MM.1S (cell line): Measurements from ENCODE around the gene ABCG2.

Experiments used
- DNase-seq: peaks from one replicate; pipeline ENCODE4 v3.0.0-alpha.2; 2015
- H2AFZ ChIP-seq: fragments of 300-600 bp; sonication (generic); 2 replicates; pipeline ENCODE4 v1.6.0; 2016; ENCODE audit warnings: antibody characterized with exemption, low read length
- H3F3A ChIP-seq: fragments of 300-600 bp; sonication (generic); 2 replicates; pipeline ENCODE4 v1.6.1; 2016; ENCODE audit warnings: mild to moderate bottlenecking, antibody characterized with exemption, low read length, moderate library complexity, mixed read lengths; ENCODE audit not compliant: insufficient read depth
- H3K27ac ChIP-seq: fragments of 300-600 bp; sonication (generic); 2 replicates; pipeline ENCODE4 v1.5.1; 2016; ENCODE audit warnings: mild to moderate bottlenecking, low read length
- H3K27me3 ChIP-seq: fragments of 300-600 bp; sonication (generic); replicated peaks from 2 replicates; pipeline ENCODE4 v1.6.0; 2016; ENCODE audit warnings: low read length; ENCODE audit not compliant: insufficient read depth
- H3K36me3 ChIP-seq: fragments of 300-600 bp; sonication (generic); replicated peaks from 2 replicates; pipeline ENCODE4 v1.6.1; 2016; ENCODE audit warnings: mild to moderate bottlenecking, low read length, mixed read lengths; ENCODE audit not compliant: insufficient read depth
- H3K4me1 ChIP-seq: fragments of 300-600 bp; sonication (generic); 2 replicates; pipeline ENCODE4 v1.6.1; 2016; ENCODE audit warnings: low read length, mixed read lengths
- H3K4me2 ChIP-seq: fragments of 300-600 bp; sonication (generic); 2 replicates; pipeline ENCODE4 v1.6.0; 2016; ENCODE audit warnings: low read depth, low read length
- H3K4me3 ChIP-seq: fragments of 300-600 bp; sonication (generic); 2 replicates; pipeline ENCODE4 v1.5.1; 2016; ENCODE audit warnings: low read length, mixed read lengths
- H3K79me2 ChIP-seq: fragments of 300-600 bp; sonication (generic); 2 replicates; pipeline ENCODE4 v1.6.1; 2016; ENCODE audit warnings: mixed run types, low read length, mixed read lengths
- H3K9ac ChIP-seq: fragments of 300-600 bp; sonication (generic); 2 replicates; pipeline ENCODE4 v1.6.1; 2016; ENCODE audit warnings: low read length, mixed read lengths
- H3K9me2 ChIP-seq: fragments of 300-600 bp; sonication (generic); replicated peaks from 2 replicates; pipeline ENCODE4 v1.6.1; 2016; ENCODE audit warnings: mild to moderate bottlenecking, low read length, mixed read lengths; ENCODE audit not compliant: insufficient read depth
- H3K9me3 ChIP-seq: fragments of 300-600 bp; sonication (generic); replicated peaks from 2 replicates; pipeline ENCODE4 v1.6.1; 2016; ENCODE audit warnings: mild to moderate bottlenecking, low read length, mixed read lengths; ENCODE audit not compliant: insufficient read depth
- H4K20me1 ChIP-seq: fragments of 300-600 bp; sonication (generic); 2 replicates; pipeline ENCODE4 v1.6.1; 2016; ENCODE audit warnings: mild to moderate bottlenecking, low read length, moderate library complexity, mixed read lengths; ENCODE audit not compliant: insufficient read depth
- CTCF ChIP-seq: fragments of 300-600 bp; sonication (generic); IDR thresholded peaks from 2 replicates; pipeline ENCODE4 v1.5.1; 2016; ENCODE audit warnings: antibody characterized with exemption, low read length, mixed read lengths
- EZH2 ChIP-seq: fragments of 300-600 bp; sonication (generic); optimal IDR thresholded peaks from 2 replicates; pipeline ENCODE3; 2017; ENCODE audit warnings: low read depth, mild to moderate bottlenecking, antibody characterized with exemption, low read length, mixed read lengths
- EZH2phosphoT487 ChIP-seq: fragments of 300-600 bp; sonication (generic); IDR thresholded peaks from 2 replicates; pipeline ENCODE4 v1.6.1; 2018; ENCODE audit warnings: antibody characterized with exemption, low read length

The ABCG2 gene

GRCh38 chr4:88106205-88106604 lies 52.2 kb downstream of the ABCG2 start:
- H3K27me3 ChIP-seq: no peaks in the 10 kb centered on the region
- no peak overlapping the region for H3K27ac ChIP-seq
- H3K79me2 ChIP-seq: no peaks in the 10 kb centered on the region
- no peaks in the 10 kb centered on the region for H4K20me1 ChIP-seq
- H3K4me3 ChIP-seq: no peak overlapping the region
- H3K9ac ChIP-seq: no peak overlapping the region
- H3K4me2 ChIP-seq: no peak overlapping the region
- H3F3A ChIP-seq: no peaks in the 10 kb centered on the region; the same call in 1 of the 2 replicates
- H2AFZ ChIP-seq: no peak overlapping the region
- DNase-seq: no peak
- H3K4me1 ChIP-seq: peaks cover 15% of the 10 kb centered on the region
- no peaks in the 10 kb centered on the region for H3K36me3 ChIP-seq
- H3K9me3 ChIP-seq: no peaks in the 10 kb centered on the region
- no peaks in the 10 kb centered on the region for H3K9me2 ChIP-seq
- no peak for TF ChIP-seq EZH2

GRCh38 chr4:88104902-88105610 lies 53.4 kb downstream of the ABCG2 start:
- no peak overlapping the region for H2AFZ ChIP-seq
- no peak overlapping the region for H3K4me2 ChIP-seq
- no peaks in the 10 kb centered on the region for H4K20me1 ChIP-seq
- peaks cover 9% of the 10 kb centered on the region for H3F3A ChIP-seq
- no peaks in the 10 kb centered on the region for H3K27me3 ChIP-seq
- no peaks in the 10 kb centered on the region for H3K36me3 ChIP-seq
- no peak overlapping the region for H3K27ac ChIP-seq
- TF ChIP-seq CTCF: no peak
- TF ChIP-seq EZH2: no peak
- no peak for TF ChIP-seq EZH2phosphoT487
- DNase-seq: no peak
- no peaks in the 10 kb centered on the region for H3K79me2 ChIP-seq
- H3K4me1 ChIP-seq: peaks cover 15% of the 10 kb centered on the region
- no peaks in the 10 kb centered on the region for H3K9me3 ChIP-seq
- H3K4me3 ChIP-seq: no peak overlapping the region
- H3K9ac ChIP-seq: no peak overlapping the region
- no peaks in the 10 kb centered on the region for H3K9me2 ChIP-seq

GRCh38 chr4:88102026-88102425 lies 56.4 kb downstream of the ABCG2 start:
- Histone ChIP-seq H3K4me2 (no peak overlapping the region), H3K9ac (no peak overlapping the region), H4K20me1 (no peaks in the 10 kb centered on the region), H2AFZ (no peak overlapping the region), H3K4me1 (peaks cover 42% of the 10 kb centered on the region), H3K9me3 (no peaks in the 10 kb centered on the region), H3K9me2 (no peaks in the 10 kb centered on the region), H3K36me3 (no peaks in the 10 kb centered on the region), H3K27me3 (no peaks in the 10 kb centered on the region), H3F3A (peaks cover 25% of the 10 kb centered on the region), H3K4me3 (no peak overlapping the region), H3K27ac (no peak overlapping the region), H3K79me2 (no peaks in the 10 kb centered on the region)
- TF ChIP-seq EZH2: no peak
- TF ChIP-seq CTCF: no peak
- TF ChIP-seq EZH2phosphoT487: no peak
- DNase-seq: no peak

GRCh38 chr4:88101165-88101564 lies 57.3 kb downstream of the ABCG2 start:
- Histone ChIP-seq H3K27ac (peak overlapping the region; percentile 98; the same call in 1 of the 2 replicates), H3K79me2 (no peaks in the 10 kb centered on the region), H3K9me2 (no peaks in the 10 kb centered on the region), H3K4me1 (peaks cover 43% of the 10 kb centered on the region), H3K9me3 (no peaks in the 10 kb centered on the region), H3K4me3 (no peak overlapping the region), H3K36me3 (no peaks in the 10 kb centered on the region), H2AFZ (no peak overlapping the region), H3K4me2 (no peak overlapping the region), H4K20me1 (no peaks in the 10 kb centered on the region), H3K27me3 (no peaks in the 10 kb centered on the region), H3K9ac (no peak overlapping the region), H3F3A (peaks cover 25% of the 10 kb centered on the region)
- peak; percentile 43 for DNase-seq
- TF ChIP-seq EZH2phosphoT487 (no peak), EZH2 (no peak), CTCF (no peak)
